ENCODE results near the gene ANKS1A. TPM values are rescaled to one million over a fixed set of nuclear protein-coding genes. Genes with fewer than 3 reads are reported as not detected.
A peak's percentile ranks its signal among the peaks of the same experiment; 100 is the strongest.

The ANKS1A gene
- polyA plus RNA-seq, 3 donors, result 1.7 to 8.0 (median 3.1) TPM

GRCh38 chr6:34974249-34974642, 85.2 kb downstream of the ANKS1A start:
- H3K79me2 ChIP-seq (ENCODE audit: insufficient read depth, low read length), result no peaks in the 10 kb centered on the region
- Mint-ChIP-seq H3K36me3 (peaks cover 57 to 68% of the 10 kb centered on the region in 2 donors), H3K27ac (peak overlapping the region in 1 of 7 donors; percentile 25), H3K27me3 (ENCODE audit: low read depth in 3 of 3) (no peaks in the 10 kb centered on the region), H3K4me1 (no peaks in the 10 kb centered on the region), H3K4me3 (no peak overlapping the region), H3K9me3 (no peaks in the 10 kb centered on the region)
- intact Hi-C loops (cut with micrococcal nuclease), result no loop called here
- no peak for TF ChIP-seq CTCF (IDR thresholded peaks at IDR 0.05)
- H3K4me2 ChIP-seq (replicated peaks; ENCODE audit: extremely low read depth, low read length, poor library complexity, severe bottlenecking), result no peak overlapping the region
- peaks cover 4% of the 10 kb centered on the region for H4K20me1 ChIP-seq (ENCODE audit: insufficient read depth, low read length)
- H3K27me3 ChIP-seq (ENCODE audit: control insufficient read depth in 2 of 2, insufficient read depth in 2 of 2, low read length in 2 of 2), result no peaks in the 10 kb centered on the region
- no CpG with 5 or more reads among the region's 1 CpG for WGBS (ENCODE audit: insufficient coverage)
- no peak overlapping the region for H3K4me3 ChIP-seq (replicated peaks in 1 of 3; ENCODE audit: low read depth in 2 of 3, low read length in 3 of 3)
- H3K9ac ChIP-seq (ENCODE audit: insufficient read depth, low read length, poor library complexity, severe bottlenecking), result no peak overlapping the region
- H3K4me1 ChIP-seq (ENCODE audit: control insufficient read depth in 1 of 2, insufficient read depth in 2 of 2, low read length in 2 of 2), result no peaks in the 10 kb centered on the region
- no peaks in the 10 kb centered on the region for H3K9me3 ChIP-seq (replicated peaks in 1 of 2; ENCODE audit: control insufficient read depth in 1 of 2, insufficient read depth in 1 of 2, low read length in 2 of 2)
- DNase-seq, result no peak
- H3K27ac ChIP-seq (ENCODE audit: low read depth in 1 of 2, low read length in 2 of 2), result no peak overlapping the region
- peaks cover 41 to 56% of the 10 kb centered on the region in 2 donors for H3K36me3 ChIP-seq (replicated peaks in 1 of 2; ENCODE audit: control insufficient read depth in 1 of 2, insufficient read depth in 2 of 2, low read length in 2 of 2)
- no peak overlapping the region for H2AFZ ChIP-seq (ENCODE audit: insufficient read depth, low read depth, low read length, poor library complexity, severe bottlenecking)

- peaks cover 4% of the 10 kb centered on the region for H4K20me1 ChIP-seq (ENCODE audit: insufficient read depth, low read length)
- no peak overlapping the region for H3K4me2 ChIP-seq (replicated peaks; ENCODE audit: extremely low read depth, low read length, poor library complexity, severe bottlenecking)
- H3K9me3 ChIP-seq (replicated peaks in 1 of 2; ENCODE audit: control insufficient read depth in 1 of 2, insufficient read depth in 1 of 2, low read length in 2 of 2), result no peaks in the 10 kb centered on the region
- peaks cover 32 to 56% of the 10 kb centered on the region in 2 donors for H3K36me3 ChIP-seq (replicated peaks in 1 of 2; ENCODE audit: control insufficient read depth in 1 of 2, insufficient read depth in 2 of 2, low read length in 2 of 2)
- intact Hi-C loops (cut with micrococcal nuclease), result no loop called here
- Mint-ChIP-seq H3K27ac (no peak overlapping the region), H3K36me3 (peaks cover 50 to 58% of the 10 kb centered on the region in 2 donors), H3K4me3 (no peak overlapping the region), H3K9me3 (no peaks in the 10 kb centered on the region), H3K4me1 (no peaks in the 10 kb centered on the region), H3K27me3 (ENCODE audit: low read depth in 3 of 3) (no peaks in the 10 kb centered on the region)
- no peak for DNase-seq
- no CpG with 5 or more reads among the region's 2 CpGs for WGBS (ENCODE audit: insufficient coverage)
- H3K79me2 ChIP-seq (ENCODE audit: insufficient read depth, low read length), result no peaks in the 10 kb centered on the region
- H3K9ac ChIP-seq (ENCODE audit: insufficient read depth, low read length, poor library complexity, severe bottlenecking), result no peak overlapping the region
- H3K27me3 ChIP-seq (ENCODE audit: control insufficient read depth in 2 of 2, insufficient read depth in 2 of 2, low read length in 2 of 2), result no peaks in the 10 kb centered on the region
- no peaks in the 10 kb centered on the region for H3K4me1 ChIP-seq (ENCODE audit: control insufficient read depth in 1 of 2, insufficient read depth in 2 of 2, low read length in 2 of 2)
- no peak for TF ChIP-seq CTCF (IDR thresholded peaks at IDR 0.05)
- H3K27ac ChIP-seq (ENCODE audit: low read depth in 1 of 2, low read length in 2 of 2), result no peak overlapping the region
- H3K4me3 ChIP-seq (replicated peaks in 1 of 3; ENCODE audit: low read depth in 2 of 3, low read length in 3 of 3), result no peak overlapping the region
- H2AFZ ChIP-seq (ENCODE audit: insufficient read depth, low read depth, low read length, poor library complexity, severe bottlenecking), result no peak overlapping the region
Observed at GRCh38 chr6:34976239-34976638, 87.2 kb downstream of the ANKS1A start.

Measured in CD14-positive monocyte (primary cell).